GM15510 (cell line): Measurements from ENCODE around the gene ENPP6.

Source experiments
- POLR2A ChIP-seq: IDR thresholded peaks from 3 replicates; pipeline ENCODE4 v1.6.1; 2011; ENCODE audit warnings: borderline replicate concordance; ENCODE audit not compliant: insufficient read length; ENCODE audit errors: extremely low read depth

ENPP6 gene

GRCh38 chr4:184205243-184205642 lies 12.4 kb downstream of the ENPP6 start:
- TF ChIP-seq POLR2A, result no peak

GRCh38 chr4:184203300-184203699 lies 14.4 kb downstream of the ENPP6 start:
- TF ChIP-seq POLR2A, result no peak

GRCh38 chr4:184201179-184201578 lies 16.5 kb downstream of the ENPP6 start:
- no peak for TF ChIP-seq POLR2A

DNA sequence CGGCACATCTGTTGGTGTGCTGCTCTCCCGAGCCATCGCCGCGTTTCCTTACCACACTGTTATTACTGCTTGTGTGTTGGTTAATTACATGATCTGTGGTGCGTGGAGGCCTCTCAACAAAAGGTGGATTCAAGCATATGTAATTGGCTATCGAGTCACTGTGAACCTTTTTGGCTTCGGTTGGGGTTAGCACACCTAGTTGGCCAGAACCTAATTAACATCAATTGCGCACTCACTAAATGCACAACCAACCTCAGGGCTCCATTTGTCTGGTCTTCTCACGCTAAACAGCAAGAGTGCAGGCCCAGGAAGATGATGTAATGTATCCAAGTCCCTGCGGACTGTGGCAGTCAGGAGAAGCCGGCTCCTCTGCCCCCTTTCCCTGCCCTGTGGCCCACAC lies 17.4 kb downstream of the ENPP6 start:
- TF ChIP-seq POLR2A, result no peak

DNA sequence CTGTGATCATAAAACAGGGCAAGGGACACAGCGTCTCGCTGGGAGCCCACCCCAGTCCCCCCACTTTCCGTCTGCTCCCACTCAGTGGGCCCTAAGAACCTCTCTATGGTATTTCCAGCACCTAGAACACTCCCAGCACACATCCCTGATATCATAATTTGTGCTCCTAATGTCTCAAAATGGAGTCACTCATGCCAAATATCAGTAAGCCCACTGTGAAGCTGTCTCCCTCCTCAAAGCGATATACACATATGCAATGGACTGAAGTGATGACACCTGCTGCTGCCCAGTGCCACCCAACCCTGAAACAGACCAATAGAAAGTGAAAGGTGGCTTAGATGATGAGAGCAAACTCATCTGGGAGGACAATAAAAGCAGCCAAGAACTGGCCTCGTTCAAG lies 17.9 kb downstream of the ENPP6 start:
- no peak for TF ChIP-seq POLR2A

- TF ChIP-seq POLR2A, result no peak
These were observed 19.5 kb downstream of the ENPP6 start for GRCh38 chr4:184198190-184198589.

DNA sequence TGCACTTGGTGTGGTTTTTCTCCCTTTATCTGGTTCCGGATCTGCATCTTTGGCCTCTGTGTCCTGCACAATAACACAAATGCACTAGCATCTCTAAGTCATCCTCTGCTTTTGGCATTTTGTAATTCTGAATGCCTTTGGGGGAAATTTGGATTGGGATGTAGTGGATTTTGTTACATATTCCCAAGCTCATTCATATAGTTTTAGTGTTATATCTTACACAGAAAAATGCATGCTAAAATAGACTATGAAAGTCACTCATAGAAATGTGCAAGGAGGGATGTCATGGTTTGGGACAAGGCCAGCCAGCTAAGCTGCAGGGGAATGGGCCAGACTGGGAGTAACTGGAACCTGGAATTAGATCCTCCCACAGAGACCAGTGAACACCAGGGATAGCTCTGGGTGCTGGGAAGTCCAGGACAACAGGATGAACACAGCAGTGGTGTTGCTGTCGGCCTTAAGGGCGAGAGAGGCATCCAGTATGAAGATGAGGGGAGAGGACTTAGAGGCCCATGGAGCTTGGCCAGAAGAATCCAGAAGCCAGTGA lies 20.1 kb downstream of the ENPP6 start:
- TF ChIP-seq POLR2A, result no peak

DNA sequence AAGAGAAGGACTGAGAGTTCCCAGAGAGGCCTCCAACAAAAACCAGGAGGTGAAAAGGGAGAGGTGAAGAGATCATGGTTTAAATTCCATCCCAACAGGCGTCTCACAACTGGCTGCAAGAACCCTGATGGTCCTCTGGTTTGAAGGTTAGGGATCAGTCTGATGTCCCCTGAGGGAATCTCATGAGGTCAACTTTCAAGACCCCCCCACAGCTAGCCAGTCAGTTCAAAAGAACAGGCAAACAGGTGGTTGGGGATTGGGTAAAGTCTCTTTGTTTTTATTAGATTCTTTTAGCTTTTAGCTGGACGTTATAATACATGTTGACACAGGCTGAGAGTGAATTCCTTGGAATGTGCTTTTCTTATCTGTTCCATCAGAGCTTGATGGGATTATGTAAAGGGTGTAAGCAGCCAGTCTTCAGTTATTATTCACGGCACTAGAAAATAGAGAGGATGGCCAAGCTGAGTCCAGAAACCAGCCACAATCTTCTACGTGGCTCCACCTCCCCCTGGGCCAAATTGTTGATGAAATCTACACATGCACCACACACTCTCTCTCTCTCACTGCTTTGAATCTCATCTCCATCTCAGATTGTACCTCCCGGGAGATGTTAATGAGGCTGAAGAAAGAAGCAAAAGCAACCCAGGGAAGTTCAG lies 20.8 kb downstream of the ENPP6 start:
- no peak for TF ChIP-seq POLR2A

- no peak for TF ChIP-seq POLR2A
These were observed 23.8 kb downstream of the ENPP6 start for GRCh38 chr4:184193556-184194525.

GRCh38 chr4:184192933-184193332 lies 24.7 kb downstream of the ENPP6 start:
- TF ChIP-seq POLR2A, result no peak

GRCh38 chr4:184191267-184191666 lies 26.4 kb downstream of the ENPP6 start:
- TF ChIP-seq POLR2A, result no peak

- no peak for TF ChIP-seq POLR2A
These were observed 27.0 kb downstream of the ENPP6 start for GRCh38 chr4:184190711-184191110.

GRCh38 chr4:184189966-184190365 lies 27.7 kb downstream of the ENPP6 start:
- TF ChIP-seq POLR2A, result no peak

DNA sequence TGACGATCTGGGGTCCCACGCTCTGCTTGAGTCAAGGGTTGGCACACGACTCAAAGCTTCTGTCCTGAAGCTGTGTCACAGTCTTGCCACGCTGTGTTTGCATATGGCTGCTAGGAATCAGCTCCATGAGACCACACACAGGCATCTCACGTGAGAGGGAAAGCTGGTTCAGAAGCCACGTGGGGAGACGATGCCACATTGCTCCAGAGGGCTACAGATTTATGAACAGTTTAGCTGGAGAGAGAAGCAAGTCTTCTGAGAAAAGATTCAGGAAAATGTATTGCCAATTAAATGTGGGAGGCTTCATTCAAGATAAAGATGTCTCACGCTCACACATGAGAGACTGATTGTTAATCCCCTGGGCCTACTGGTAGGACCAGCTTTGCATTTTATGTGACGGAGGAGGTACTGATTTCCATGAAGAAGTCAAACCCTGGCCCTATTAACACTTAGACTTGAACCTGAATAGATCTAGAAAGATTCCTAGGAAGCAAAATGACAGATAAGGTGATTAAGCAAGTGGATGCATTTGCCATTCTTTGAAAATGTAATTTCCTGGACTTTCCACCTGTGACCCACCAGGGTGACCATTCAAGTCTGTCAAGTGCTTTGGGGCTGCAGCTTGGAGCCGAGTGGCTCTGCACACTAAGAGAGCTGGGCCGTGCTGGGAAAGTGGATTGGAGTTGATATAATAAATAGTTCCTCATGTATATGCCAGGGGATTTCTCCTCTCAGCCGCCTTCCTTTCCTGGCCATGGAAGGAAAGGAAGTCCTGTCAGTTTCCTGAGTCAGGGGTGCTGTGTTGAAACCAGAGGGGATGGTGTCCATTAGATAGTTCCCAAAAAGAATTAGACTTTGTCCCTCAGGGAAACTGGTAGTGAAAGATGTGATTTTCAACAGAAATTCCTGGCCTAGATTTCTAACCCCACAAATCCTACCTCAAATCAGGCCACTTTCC lies 29.0 kb downstream of the ENPP6 start:
- no peak for TF ChIP-seq POLR2A
